ENCODE measurements around the gene GDPD4.

Gene GDPD4, protein sequence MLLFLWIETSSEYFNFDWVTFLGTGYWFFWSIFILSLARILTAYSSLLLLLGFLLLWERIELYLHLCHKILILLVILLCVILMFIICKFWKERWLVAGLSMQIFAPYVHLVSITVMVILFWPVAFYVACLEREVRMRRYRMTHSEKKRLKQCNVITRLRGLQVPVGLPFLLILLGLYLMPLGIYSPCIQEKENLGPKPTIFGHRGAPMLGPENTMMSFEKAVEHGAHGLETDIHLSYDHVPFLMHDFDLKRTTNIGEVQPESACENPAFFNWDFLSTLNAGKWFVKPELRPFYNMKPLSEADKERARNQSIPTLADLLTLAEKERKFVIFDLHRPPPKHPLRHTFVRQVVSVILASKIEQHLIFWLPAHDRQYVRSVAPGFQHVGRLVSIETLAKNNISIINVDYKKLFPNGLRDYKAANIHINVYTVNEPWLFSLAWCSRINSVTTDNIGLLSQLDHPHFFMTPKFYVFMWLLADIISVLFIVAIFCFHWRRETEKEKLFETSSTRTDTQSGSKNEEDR

DNA sequence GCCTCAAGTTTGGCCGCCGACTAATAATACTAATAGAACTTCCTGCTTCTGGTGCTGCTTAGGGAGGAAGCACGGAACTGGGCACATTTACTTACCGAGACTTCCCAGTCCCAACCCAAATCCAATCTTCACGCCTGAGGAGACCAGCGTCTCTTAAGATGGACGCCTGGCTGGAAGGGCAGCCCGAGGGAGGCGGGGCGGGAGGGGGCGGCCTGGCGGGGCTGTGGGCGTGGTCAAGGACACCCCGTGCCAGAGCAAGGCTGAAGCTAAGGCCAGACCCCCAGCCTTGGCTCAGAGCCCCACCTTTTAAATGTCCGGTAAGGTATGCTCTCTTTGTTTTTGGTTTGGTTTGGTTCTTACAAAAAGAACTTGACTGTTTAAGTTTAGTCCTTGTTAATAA lies at the start of gene GDPD4:
Gene GDPD4, minus strand, starts transcription at position 177 of the 400 bp plus-strand sequence. CDS start 16,549 bp downstream, outside the sequence.
- DNase-seq (ENCODE audit: low read depth, low spot score) = no peak
- H3K4me1 ChIP-seq (ENCODE audit: control insufficient read depth, insufficient read depth, low read length) = no peaks in the 10 kb centered on the region
- H3K36me3 ChIP-seq (ENCODE audit: control insufficient read depth, insufficient read depth, low read length) = no peaks in the 10 kb centered on the region
- no peaks in the 10 kb centered on the region for H3K27me3 ChIP-seq (ENCODE audit: control insufficient read depth, insufficient read depth, low read length)
- WGBS (ENCODE audit: insufficient coverage, insufficient read length) = no CpG with 5 or more reads among the region's 15 CpGs
- H3K27ac ChIP-seq (ENCODE audit: low read length) = no peak within 1 kb of the TSS
- H3K4me3 ChIP-seq (ENCODE audit: low read length) = no peak within 1 kb of the TSS
- no peaks in the 10 kb centered on the region for H3K9me3 ChIP-seq (ENCODE audit: control insufficient read depth, insufficient read depth, low read length)

DNA sequence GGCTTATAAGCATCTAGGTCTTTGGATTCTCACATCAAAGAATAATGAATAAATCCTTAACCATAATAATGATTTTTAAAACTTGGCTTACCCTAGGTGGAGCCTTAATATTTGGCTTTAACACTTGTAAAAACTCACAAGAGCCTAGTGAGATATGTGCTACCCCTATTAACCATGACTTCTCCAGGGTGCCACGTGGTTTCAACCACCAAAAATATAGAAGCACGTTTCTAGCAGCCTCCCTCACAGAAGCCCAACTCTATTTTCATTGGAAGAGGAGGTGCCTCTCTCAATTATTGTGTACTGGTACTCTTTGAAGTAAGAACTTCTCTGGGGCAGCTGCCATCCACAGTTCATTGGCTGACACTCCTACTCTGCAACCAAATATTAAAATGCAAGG lies 46.5 kb upstream of the GDPD4 start:
- H3K4me3 ChIP-seq (ENCODE audit: low read length) = no peak overlapping the region
- H3K36me3 ChIP-seq (ENCODE audit: control insufficient read depth, insufficient read depth, low read length) = peaks cover 5% of the 10 kb centered on the region; the same call in 1 of the 2 replicates
- H3K9me3 ChIP-seq (ENCODE audit: control insufficient read depth, insufficient read depth, low read length) = no peaks in the 10 kb centered on the region
- H3K27ac ChIP-seq (ENCODE audit: low read length) = no peak overlapping the region
- WGBS (ENCODE audit: insufficient coverage, insufficient read length) = no CpG with 5 or more reads among the region's 2 CpGs
- no peaks in the 10 kb centered on the region for H3K27me3 ChIP-seq (ENCODE audit: control insufficient read depth, insufficient read depth, low read length)
- DNase-seq (ENCODE audit: low read depth, low spot score) = no peak
- no peaks in the 10 kb centered on the region for H3K4me1 ChIP-seq (ENCODE audit: control insufficient read depth, insufficient read depth, low read length)

DNA sequence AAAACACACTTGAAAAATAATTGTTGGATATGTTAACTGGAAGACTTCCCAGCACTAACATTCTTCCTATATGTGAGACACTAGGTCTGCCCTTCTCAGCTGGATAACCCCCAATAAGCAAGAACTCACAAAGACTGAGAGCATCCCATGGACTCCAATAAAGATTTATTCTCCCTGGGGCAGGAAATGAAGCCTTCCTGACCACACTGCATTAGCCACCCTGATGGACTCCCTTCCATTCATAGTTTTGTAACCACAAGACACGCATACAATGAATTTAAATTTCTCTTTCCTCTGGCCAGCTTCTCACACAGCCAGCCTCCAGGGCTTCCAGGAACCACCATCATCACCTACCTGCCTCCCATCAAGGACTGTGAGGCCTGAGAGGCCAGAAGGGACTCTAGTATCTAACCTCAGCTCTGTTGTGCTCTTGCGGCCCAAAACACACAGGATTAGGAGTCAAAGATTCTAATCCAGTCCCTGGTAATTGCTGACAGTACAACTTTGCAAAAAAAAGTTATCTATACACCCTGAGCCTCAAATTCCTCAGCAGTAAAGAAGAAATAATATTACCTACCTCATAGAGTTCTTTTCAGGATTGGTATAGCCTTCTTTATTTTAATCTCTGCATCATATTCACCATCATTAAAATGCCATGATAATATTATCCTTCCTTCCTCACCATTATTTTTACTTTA lies 45.6 kb upstream of the GDPD4 start:
- H3K27me3 ChIP-seq (ENCODE audit: control insufficient read depth, insufficient read depth, low read length) = no peaks in the 10 kb centered on the region
- no peak overlapping the region for H3K4me3 ChIP-seq (ENCODE audit: low read length)
- WGBS (ENCODE audit: insufficient coverage, insufficient read length) = no CpG with 5 or more reads among the region's 2 CpGs
- no peak for DNase-seq (ENCODE audit: low read depth, low spot score)
- peaks cover 5% of the 10 kb centered on the region; the same call in 1 of the 2 replicates for H3K36me3 ChIP-seq (ENCODE audit: control insufficient read depth, insufficient read depth, low read length)
- H3K4me1 ChIP-seq (ENCODE audit: control insufficient read depth, insufficient read depth, low read length) = no peaks in the 10 kb centered on the region
- no peak overlapping the region for H3K27ac ChIP-seq (ENCODE audit: low read length)
- H3K9me3 ChIP-seq (ENCODE audit: control insufficient read depth, insufficient read depth, low read length) = no peaks in the 10 kb centered on the region

DNA sequence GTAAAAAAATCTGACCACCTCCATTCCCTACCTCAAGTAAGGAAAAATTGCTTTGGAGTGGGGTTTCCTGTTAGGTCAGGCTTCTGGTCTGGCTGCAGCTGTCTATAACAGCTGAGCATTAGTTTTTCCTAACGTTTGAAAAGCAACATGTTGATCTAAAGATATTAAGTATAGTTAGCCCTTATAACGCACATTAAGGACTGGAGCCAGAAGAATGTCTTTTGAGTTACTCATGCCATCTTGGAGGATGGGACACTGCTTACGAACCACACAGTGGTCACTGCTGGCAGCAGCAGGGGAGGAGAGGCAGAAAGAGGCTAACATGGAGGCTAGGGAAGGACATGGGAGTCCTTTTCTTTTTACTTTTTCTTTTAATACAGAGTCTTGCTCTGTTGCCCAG lies 44.1 kb upstream of the GDPD4 start:
- no peak overlapping the region for H3K27ac ChIP-seq (ENCODE audit: low read length)
- no peaks in the 10 kb centered on the region for H3K9me3 ChIP-seq (ENCODE audit: control insufficient read depth, insufficient read depth, low read length)
- no peaks in the 10 kb centered on the region for H3K27me3 ChIP-seq (ENCODE audit: control insufficient read depth, insufficient read depth, low read length)
- H3K36me3 ChIP-seq (ENCODE audit: control insufficient read depth, insufficient read depth, low read length) = peaks cover 6% of the 10 kb centered on the region; the same call in 1 of the 2 replicates
- no CpG with 5 or more reads among the region's 3 CpGs for WGBS (ENCODE audit: insufficient coverage, insufficient read length)
- no peak for DNase-seq (ENCODE audit: low read depth, low spot score)
- H3K4me3 ChIP-seq (ENCODE audit: low read length) = no peak overlapping the region
- no peaks in the 10 kb centered on the region for H3K4me1 ChIP-seq (ENCODE audit: control insufficient read depth, insufficient read depth, low read length)

DNA sequence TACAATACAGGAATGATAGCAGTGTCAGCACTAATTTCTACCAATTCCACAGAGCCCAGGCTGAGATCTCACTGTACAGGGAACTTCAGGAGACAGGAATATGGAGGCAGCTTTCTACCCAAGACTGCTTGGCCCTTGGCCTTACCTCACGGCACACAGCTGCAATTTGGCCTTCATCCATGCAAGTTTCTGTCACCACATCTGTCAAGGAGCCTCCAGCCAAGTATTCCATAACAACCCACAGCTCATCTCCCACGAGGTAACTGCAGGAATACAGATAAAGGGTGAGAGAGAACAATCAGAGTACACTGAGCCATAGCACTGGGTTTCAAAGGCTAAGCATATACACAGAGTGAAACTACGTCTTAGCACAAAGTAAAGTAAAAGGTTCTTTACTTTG lies 39.0 kb upstream of the GDPD4 start:
- Histone ChIP-seq H3K27me3 (ENCODE audit: control insufficient read depth, insufficient read depth, low read length) (no peaks in the 10 kb centered on the region), H3K27ac (ENCODE audit: low read length) (no peak overlapping the region), H3K36me3 (ENCODE audit: control insufficient read depth, insufficient read depth, low read length) (peaks cover 13% of the 10 kb centered on the region; the same call in 1 of the 2 replicates), H3K4me1 (ENCODE audit: control insufficient read depth, insufficient read depth, low read length) (no peaks in the 10 kb centered on the region), H3K4me3 (ENCODE audit: low read length) (no peak overlapping the region), H3K9me3 (ENCODE audit: control insufficient read depth, insufficient read depth, low read length) (no peaks in the 10 kb centered on the region)
- WGBS (ENCODE audit: insufficient coverage, insufficient read length) = no CpG with 5 or more reads among the region's 3 CpGs
- DNase-seq (ENCODE audit: low read depth, low spot score) = no peak

DNA sequence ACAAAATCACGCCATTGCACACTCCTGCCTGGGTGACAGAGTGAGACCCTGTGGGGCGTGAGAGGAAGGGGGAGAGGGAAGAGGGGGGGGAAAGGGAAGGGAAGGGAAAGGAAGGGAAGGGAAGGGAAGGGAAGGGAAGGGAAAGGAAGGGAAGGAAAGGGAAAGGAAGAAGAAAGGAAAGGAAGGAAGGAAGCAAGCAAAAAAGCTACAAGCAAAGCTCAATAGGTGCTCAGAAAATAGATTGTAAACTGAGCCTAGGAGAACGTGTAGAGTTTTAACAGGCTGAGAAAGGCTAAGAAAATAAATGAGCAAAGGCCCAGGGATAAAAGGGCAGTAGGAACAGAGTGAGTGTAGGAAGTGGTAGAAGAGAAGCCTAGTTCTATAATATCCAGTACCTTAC lies 30.8 kb upstream of the GDPD4 start:
- no CpG with 5 or more reads among the region's 3 CpGs for WGBS (ENCODE audit: insufficient coverage, insufficient read length)
- Histone ChIP-seq H3K27ac (ENCODE audit: low read length) (no peak overlapping the region), H3K27me3 (ENCODE audit: control insufficient read depth, insufficient read depth, low read length) (no peaks in the 10 kb centered on the region), H3K4me3 (ENCODE audit: low read length) (no peak overlapping the region), H3K9me3 (ENCODE audit: control insufficient read depth, insufficient read depth, low read length) (no peaks in the 10 kb centered on the region), H3K4me1 (ENCODE audit: control insufficient read depth, insufficient read depth, low read length) (no peaks in the 10 kb centered on the region), H3K36me3 (ENCODE audit: control insufficient read depth, insufficient read depth, low read length) (peaks cover 11% of the 10 kb centered on the region)
- DNase-seq (ENCODE audit: low read depth, low spot score) = no peak

DNA sequence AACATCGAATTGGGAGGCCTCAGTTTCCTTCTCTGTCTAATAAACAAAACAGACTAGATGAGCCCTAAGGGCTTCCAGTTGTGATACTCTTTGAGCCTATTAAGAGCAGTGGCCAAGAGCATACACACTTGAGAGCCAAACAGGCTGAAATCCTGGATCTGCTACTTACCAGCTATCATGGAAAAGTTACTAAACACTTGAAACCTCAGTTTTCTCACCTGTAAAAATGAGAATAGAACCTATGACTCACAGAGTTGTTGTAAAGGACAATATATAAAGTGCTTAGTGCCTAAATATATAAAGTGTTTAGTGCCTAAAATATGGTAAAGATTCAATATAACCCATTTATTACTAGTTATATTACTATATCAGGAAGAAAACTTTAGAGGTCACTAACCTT lies 23.7 kb upstream of the GDPD4 start:
- no peaks in the 10 kb centered on the region for H3K9me3 ChIP-seq (ENCODE audit: control insufficient read depth, insufficient read depth, low read length)
- WGBS (ENCODE audit: insufficient coverage, insufficient read length) = no CpG with 5 or more reads among the region's 1 CpG
- H3K27ac ChIP-seq (ENCODE audit: low read length) = no peak overlapping the region
- H3K36me3 ChIP-seq (ENCODE audit: control insufficient read depth, insufficient read depth, low read length) = peaks cover 8% of the 10 kb centered on the region; the same call in 1 of the 2 replicates
- DNase-seq (ENCODE audit: low read depth, low spot score) = no peak
- no peaks in the 10 kb centered on the region for H3K27me3 ChIP-seq (ENCODE audit: control insufficient read depth, insufficient read depth, low read length)
- no peak overlapping the region for H3K4me3 ChIP-seq (ENCODE audit: low read length)
- H3K4me1 ChIP-seq (ENCODE audit: control insufficient read depth, insufficient read depth, low read length) = no peaks in the 10 kb centered on the region

DNA sequence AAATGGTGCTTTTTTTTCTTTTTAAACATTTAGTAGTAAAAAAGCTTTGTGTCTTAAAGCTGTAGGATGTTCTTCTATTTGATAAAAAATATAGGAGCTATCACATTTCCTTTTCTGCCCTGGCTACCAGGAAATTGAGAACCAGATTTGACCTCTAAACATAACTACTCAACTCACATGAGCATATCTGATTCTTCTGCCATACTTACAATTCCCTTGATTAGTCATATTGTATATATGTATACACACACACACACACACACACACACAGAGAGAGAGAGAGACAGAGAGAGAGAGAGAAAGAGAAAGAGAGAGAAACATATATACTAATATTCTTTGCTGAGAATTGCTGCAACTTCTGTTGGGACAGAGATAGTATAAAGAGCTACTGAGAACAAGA lies 23.0 kb upstream of the GDPD4 start:
- Histone ChIP-seq H3K9me3 (ENCODE audit: control insufficient read depth, insufficient read depth, low read length) (no peaks in the 10 kb centered on the region), H3K27ac (ENCODE audit: low read length) (no peak overlapping the region), H3K27me3 (ENCODE audit: control insufficient read depth, insufficient read depth, low read length) (no peaks in the 10 kb centered on the region), H3K4me3 (ENCODE audit: low read length) (no peak overlapping the region), H3K4me1 (ENCODE audit: control insufficient read depth, insufficient read depth, low read length) (no peaks in the 10 kb centered on the region), H3K36me3 (ENCODE audit: control insufficient read depth, insufficient read depth, low read length) (peaks cover 8% of the 10 kb centered on the region; the same call in 1 of the 2 replicates)
- DNase-seq (ENCODE audit: low read depth, low spot score) = no peak

DNA sequence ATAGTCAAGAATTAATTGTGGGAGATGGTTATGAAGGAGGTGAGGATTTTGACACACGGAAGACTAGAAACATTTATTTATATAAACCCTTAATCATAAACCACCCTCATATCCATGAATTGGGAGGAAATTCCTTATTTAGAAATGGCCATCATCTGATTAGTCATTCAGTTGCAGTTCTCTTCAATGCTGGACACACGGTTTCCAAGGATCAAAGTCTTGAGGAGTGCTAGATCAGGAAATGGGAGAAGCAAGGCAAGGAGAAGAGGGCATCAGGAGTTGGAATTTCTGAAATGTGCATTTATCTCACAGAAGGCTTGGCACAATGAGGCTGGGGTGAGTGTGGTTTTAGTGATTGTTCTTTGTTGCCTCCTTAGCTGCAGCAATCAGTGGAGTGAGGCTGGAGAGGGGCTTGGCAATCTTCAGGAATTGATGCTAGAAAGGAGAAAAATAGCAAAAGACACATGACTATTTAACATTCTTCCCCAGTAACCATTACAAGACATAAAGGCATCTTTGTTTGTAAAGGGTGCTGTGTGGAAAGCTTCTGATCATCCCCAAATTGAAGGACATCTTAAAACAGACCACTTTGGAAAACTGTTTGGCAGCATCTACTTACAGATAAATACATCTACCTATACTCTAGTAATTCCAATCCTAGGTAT lies 21.6 kb upstream of the GDPD4 start:
- Histone ChIP-seq H3K27me3 (ENCODE audit: control insufficient read depth, insufficient read depth, low read length) (no peaks in the 10 kb centered on the region), H3K4me3 (ENCODE audit: low read length) (no peak overlapping the region), H3K36me3 (ENCODE audit: control insufficient read depth, insufficient read depth, low read length) (peaks cover 8% of the 10 kb centered on the region; the same call in 1 of the 2 replicates), H3K4me1 (ENCODE audit: control insufficient read depth, insufficient read depth, low read length) (no peaks in the 10 kb centered on the region), H3K27ac (ENCODE audit: low read length) (no peak overlapping the region), H3K9me3 (ENCODE audit: control insufficient read depth, insufficient read depth, low read length) (no peaks in the 10 kb centered on the region)
- no CpG with 5 or more reads among the region's 2 CpGs for WGBS (ENCODE audit: insufficient coverage, insufficient read length)
- no peak for DNase-seq (ENCODE audit: low read depth, low spot score)

DNA sequence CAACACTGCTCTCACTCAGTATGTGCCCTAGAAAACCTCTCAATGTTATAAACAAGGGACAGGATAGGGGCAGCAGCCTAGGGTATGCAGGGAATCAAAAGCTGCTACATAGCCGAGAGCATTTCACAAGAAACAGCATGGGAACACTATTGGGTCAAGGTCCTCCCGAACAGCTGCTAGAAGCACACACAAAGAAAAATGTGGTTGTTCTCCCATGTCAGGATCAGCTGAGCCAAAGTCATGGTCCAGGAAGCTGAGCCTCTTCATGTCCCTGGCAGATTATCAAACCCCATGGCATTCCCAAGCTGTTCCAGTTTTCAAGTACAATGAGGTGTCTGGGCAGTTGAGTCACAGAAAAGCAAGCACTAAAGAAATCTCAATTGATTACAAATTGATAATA lies 21.0 kb upstream of the GDPD4 start:
- WGBS (ENCODE audit: insufficient coverage, insufficient read length) = no CpG with 5 or more reads among the region's 2 CpGs
- Histone ChIP-seq H3K27ac (ENCODE audit: low read length) (no peak overlapping the region), H3K36me3 (ENCODE audit: control insufficient read depth, insufficient read depth, low read length) (peaks cover 8% of the 10 kb centered on the region; the same call in 1 of the 2 replicates)

More for the DNA sequence above, 21.0 kb upstream of the GDPD4 start:
- no peaks in the 10 kb centered on the region for H3K9me3 ChIP-seq (ENCODE audit: control insufficient read depth, insufficient read depth, low read length)
- H3K4me3 ChIP-seq (ENCODE audit: low read length) = no peak overlapping the region
- no peak for DNase-seq (ENCODE audit: low read depth, low spot score)
- no peaks in the 10 kb centered on the region for H3K27me3 ChIP-seq (ENCODE audit: control insufficient read depth, insufficient read depth, low read length)
- H3K4me1 ChIP-seq (ENCODE audit: control insufficient read depth, insufficient read depth, low read length) = no peaks in the 10 kb centered on the region
